SKM-1 treated with dmso at 0.1 percent for 144 hours (cell line): ENCODE results near the gene UFL1.
"Not testable (repeated sequence)": the region's sequence is repeated elsewhere in the genome, so short reads cannot be mapped to it uniquely, and the experiment has no call there.

ENCODE experiments used
- DNase-seq: peaks from one replicate; lab custom pipeline; 2025; ENCODE audit not compliant: unreplicated experiment; lab: John Stamatoyannopoulos, UW

Gene UFL1

DNA sequence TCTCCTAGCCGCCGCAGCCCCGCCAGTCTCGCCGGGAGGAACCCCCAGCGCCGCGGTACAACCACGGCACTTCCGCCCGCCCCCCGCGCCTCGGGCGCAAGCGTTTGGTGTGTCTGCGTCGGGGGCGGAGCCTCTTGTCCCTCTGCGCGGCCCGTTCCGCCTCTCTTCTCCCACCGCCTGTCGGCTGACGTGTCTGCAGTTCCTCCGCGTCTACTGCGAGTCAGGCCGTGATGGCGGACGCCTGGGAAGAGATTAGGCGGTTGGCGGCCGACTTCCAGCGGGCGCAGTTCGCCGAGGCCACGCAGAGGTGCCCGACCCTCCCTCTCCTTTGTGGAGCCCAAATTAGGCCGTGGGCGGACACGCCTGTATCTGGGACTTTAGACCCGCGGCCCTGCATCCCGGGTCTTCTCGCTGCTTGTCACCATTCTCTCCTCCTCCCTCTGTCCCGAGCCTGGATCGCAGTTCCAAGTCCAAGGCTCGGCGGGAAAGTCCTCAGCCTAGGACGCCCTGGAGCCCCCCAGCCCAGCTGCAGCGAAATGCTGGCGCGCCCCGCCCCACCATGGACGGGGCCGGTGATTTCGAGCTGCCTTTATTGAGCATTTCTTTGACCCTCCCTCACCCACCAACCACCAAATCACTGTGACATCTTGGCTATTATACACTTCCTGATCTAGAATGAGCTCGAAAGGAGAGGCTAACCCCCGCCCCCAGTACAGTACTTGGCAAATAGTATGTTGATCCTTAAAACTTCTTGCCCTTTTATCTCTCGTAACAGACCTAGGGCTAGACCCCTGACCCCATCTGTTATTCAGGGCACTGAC is at the start of gene UFL1:
Gene UFL1 (plus strand): TSS at position 163 of the 821 bp plus-strand sequence. CDS start 68 bp downstream, at position 231.
- peak; percentile 93 for DNase-seq

DNA sequence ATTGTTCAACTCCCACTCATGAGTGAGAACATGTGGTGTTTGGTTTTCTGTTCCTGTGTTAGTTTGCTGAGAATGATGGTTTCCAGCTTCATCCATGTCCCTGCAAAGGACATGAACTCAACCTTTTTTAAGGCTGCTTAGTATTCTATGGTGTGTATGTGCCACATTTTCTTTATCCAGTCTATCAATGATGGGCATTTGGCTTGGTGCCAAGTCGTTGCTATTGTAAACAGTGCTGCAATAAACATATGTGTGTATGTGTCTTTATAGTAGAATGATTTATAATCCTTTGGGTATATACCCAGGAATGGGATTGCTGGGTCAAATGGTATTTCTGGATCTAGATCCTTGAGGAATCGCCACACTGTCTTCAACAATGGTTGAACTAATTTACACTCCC is 49.3 kb upstream of the UFL1 start:
- not testable (repeated sequence) for DNase-seq

DNA sequence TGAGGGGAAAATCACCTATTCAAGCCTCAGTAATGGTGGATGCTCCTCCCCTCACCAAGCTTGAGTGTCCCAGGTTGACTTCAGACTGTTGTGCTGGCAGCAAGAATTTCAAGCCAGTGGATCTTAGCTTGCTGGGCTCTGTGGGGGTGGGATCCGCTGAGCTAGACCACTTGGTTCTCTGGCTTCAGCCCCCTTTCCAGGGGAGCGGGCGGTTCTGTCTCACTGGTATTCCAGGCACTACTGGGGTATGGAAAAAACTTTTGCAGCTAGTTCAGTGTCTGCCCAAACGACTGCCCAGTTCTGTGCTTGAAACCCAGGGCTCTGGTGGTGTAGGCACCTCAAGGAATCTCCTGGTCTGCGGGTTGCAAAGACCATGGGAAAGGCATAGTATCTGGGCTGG is 42.9 kb upstream of the UFL1 start:
- DNase-seq = no peak

DNA sequence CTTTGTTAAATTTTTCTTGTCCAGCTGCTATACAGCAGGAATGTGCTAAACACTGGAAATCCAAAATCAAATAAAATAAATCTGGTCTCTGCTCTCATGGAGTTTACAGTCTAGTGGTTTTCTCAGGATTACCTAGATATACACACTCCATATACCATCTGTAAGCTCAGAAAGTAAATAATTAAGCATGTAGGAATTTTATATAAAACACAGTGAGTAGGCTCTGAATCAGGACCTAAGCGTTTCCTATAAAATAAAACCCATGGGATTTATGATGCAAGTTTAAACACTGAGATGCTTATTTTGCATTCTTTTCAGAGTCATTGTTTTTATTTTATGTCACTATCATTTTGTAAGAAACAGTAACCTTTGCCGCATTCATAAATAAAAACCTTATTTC is 29.7 kb upstream of the UFL1 start:
- DNase-seq = no peak

DNA sequence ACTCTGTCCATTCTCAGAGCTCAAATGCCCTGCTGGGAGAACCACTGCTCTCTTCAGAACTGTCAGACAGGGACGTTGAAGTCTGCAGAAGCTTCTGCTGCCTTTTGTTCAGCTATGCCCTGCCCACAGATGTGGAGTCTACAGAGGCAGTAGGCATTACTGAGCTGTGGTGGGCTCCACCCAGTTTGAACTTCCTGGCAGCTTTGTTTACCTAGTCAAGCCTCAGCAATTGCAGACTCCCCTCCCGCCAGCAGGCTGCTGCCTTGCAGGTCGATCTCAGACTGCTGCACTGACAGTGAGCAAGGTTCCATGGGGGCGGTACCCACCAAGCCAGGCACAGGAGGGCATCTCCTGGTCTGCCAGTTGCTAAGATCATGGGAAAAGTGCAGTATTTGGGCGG is 21.8 kb upstream of the UFL1 start:
- DNase-seq = no peak

DNA sequence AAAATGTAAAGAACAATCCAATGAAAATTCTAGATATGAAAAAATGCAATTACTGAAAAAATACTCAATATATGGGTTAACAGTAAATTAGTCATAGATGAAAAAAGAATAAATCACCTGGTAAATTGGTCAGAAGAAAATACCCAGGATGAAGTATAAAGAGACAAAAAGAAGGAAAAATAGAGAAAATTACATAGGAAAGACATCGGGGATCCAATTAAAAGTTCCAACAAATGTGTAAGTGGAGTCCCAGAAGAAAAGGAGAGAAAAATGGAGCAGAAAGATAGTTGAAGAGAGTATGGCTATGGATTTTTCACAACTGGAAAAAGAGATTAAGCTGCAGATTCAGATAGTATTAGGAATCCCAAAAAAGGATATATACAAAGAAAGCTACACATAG is 18.7 kb upstream of the UFL1 start:
- no peak for DNase-seq

DNA sequence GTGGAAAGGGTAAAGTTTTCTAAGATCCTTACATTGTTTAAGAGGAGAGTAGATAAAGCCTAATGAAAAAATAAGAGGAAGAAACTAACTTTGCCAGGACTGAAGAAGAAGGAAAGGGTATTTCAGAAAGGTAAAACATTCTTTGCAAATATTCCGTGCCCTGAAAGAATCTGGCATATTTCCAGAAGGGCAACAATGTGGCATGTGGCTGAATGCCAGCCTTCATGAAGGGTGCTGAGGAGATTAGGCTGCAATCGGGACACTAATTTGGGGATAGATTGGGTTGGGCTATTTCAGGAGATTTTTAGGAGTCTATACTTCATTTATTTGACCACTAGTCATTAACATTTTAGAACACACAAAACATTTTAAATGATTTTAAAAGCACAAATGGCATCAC is 16.2 kb upstream of the UFL1 start:
- DNase-seq = no peak

DNA sequence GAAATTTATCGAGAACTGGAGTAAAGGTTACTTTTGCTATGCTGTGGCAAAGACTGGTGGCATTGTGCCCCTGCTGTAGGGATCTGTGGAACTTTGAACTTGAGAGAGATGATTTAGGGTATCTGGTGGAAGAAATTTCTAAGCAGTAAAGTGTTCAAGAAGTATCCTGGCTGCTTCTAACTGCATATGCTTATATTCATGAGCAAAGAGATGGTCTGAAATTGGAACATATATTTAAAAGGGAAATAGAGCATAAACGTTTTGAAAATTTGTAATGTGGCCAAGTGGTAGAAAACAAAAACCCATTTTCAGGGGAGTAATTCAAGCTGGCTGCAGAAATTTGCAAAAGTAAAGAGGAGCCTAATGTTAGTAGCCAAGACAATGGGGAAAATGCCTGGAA is 12.3 kb upstream of the UFL1 start:
- DNase-seq = no peak

DNA sequence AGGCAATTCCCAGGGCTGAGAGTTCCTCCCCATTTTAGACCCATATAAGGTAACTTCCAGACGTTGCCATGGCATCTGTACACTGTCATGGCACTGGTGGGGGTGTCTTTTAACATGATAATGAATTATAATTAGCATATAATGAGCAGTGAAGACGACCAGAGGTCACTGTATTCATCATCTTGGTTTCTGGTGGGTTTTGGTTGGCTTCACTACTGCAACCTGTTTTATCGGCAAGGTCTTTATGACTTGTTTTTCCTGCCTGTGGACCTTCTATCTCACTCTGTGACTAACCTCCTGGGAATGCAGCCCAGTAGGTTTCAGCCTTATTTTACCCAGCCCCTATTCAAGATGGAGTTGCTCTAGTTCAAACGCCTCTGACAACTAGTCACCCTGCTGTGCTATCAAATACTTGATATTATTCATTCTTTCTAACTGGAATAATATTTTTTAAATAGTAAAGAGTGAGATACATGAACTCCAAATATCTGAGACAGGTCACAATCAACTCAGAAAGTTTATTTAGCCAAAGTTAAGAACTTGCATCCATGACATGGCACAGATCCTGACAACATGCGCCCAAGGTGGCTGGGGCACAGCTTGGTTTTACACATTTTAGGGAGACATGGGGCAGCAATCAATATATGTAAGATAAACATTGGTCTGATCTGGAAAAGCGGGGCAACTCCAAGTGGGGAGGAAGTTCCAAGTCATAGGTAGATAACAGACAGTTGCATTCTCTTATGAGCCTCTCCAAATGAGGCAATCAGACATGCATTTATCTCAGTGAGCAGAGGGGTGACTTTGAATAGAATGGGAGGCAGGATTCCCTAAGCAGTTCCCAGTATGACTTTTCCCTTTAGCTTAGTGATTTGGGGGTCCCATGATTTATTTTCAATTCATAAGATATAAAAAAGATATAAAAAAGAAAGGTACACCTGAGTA is 1.2 kb upstream of the UFL1 start:
- no peak for DNase-seq

DNA sequence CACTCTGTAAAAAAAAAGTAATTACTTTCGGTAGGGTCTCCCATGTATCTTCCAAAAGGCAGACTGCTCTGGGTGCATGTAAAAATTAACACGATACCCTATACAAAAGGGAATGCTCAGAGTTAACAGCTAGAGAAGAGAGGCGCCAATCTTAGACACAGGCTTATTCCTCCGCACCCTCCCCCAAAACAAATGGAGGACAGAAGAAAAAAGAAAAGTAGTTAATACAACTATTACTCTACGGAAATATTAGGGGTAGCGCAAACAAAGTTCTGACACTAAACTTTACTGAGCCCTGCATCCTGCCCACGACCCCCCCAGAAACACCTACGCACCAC is 331 bp upstream of the UFL1 start:
- DNase-seq = no peak

DNA sequence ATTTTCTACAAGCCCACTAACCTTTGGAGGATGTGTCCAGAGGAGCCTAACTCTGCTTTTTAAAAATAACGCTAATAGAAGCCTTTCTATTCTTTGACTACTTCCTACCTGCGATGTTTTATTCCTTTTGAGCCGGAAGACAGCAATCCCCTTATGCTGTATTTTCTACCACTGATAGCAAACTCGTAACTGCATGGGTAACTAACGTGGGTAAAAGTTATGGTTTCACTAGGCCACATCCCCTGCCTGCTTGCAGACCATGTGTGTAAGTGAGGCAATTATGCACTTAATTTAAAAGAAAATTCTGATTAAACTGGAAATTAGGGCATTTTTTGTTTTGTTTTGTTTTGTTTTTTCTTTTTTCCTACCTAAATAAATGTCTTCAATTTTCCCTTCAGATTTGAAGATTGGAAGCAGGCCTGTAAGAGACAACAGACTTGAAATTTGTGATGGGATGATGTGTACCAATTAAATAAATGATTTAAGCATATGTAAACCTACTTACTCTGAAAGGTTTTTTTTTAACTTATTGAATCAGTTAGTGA is 931 bp downstream of the UFL1 start:
- DNase-seq = no peak

DNA sequence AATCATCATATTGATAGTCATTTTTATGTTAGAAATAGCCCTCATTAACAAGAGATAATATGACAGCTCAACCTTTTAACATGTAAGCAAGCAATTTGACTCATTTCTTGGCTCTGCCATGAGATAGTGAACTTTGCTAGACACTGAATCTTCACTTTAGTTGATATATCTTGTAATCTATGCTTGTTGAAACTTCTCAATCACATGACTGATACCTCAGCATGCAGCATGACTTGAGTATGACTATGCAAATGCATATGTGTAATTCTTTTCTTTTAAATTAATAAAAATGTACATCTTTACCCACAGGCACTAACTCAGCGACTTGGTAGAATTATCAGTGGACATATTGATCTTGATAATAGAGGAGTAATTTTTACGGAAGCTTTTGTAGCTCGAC is 6.6 kb downstream of the UFL1 start:
- DNase-seq = no peak

DNA sequence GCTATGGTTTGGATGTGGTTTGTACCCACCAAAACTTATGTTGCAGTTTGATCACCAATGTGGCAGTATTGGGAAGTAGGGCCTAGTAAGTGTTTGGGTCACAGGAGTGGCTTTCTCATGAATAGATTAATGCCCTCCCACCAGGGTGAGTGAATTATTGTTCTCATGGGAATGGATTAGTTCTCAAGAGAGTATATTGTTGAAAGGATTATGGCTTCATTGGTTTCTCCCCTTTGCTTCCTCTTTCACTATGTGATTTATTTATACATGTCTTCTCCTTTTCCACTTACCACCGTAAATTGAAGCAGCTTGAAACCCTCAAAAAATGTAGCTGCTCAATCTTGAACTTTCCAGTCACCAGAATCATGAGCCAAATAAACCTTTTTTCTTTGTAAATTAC is 10.8 kb downstream of the UFL1 start:
- DNase-seq = no peak

DNA sequence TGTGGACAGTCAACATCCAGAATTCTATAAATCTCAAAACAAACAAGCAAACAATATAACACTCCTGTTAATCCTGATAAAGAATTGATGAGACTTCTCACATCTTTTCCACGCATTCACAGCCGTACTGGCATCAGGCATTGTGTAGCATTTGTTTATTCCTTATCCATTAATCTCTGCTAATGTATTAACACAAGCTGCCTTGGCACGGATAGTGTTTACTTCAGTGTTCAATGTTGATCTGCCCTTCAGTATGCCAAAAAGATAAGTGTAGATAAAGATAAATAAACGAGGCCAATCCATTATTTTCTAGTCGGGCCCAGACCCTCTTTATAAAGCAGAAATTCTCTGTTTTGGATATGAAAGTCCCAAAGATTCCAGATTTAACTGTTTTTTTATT is 16.1 kb downstream of the UFL1 start:
- no peak for DNase-seq

DNA sequence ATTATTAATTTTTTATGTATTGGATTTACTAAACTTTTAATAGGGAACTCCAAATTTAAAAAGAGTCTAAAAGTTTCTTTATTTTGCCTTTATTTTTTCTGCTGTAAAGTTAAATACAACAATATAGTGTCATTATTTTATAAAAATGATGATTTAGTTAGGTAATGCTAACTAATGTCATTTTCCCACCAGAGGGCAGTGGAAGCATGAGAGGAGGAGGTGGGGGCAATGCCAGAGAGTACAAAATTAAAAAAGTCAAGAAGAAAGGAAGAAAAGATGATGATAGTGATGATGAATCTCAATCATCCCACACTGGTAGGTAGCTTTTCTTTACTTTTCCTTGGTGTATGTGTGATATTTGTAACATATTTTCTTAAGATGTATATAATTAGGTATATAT is 21.1 kb downstream of the UFL1 start:
- DNase-seq = no peak

DNA sequence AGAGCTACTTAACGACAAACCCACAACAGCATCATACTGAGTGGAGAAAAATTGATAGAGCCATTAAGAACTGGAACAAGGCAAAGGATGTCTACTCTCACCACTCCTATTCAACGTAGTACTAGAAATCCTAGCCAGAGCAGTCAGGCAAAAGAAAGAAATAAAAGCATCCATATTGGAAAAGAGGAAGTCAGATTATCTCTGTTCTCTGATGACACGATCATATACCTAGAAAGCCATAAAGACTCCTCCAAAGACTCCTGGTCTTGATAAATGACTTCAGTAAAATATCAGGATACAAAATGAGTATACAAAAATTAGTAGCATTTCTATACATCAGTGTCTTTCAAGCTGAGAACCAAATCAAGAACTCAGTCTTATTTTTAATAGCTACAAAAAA is 24.3 kb downstream of the UFL1 start:
- no peak for DNase-seq

DNA sequence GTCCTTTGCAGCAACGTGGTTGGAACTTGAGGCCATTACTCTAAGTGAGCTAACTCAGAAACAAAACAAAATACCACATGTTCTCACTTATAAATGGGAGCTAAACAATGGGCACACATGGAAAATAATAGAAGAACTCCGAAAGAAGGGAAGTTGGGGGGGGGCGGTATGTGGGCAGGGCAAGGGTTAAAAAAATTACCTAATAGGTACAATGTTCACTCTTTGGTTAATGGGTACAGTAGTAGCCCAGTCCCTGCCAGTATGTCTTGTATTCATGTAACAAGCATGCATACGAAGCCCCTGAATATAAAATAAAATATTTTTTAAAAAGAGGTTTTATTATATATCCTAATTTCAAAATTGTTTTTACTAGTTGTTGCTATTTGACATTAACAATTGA is 26.0 kb downstream of the UFL1 start:
- no peak for DNase-seq

DNA sequence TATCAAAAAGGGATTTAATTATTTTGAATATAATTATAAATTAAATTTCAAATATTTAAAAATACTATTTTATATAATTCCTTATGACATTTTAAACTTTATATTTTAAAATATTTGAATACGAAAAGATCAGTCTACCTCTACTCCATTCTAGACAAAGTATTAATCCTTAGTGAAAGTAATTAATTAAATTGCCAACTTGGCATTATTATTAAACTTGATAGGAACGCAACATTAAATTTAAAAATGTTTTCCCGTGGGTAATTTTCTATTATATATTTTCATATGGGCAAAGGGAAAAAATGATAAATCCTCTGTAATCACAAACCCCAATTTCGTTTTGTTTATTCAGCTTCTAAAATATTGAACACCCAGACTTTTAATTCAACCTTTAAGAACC is 33.0 kb downstream of the UFL1 start:
- DNase-seq = no peak

DNA sequence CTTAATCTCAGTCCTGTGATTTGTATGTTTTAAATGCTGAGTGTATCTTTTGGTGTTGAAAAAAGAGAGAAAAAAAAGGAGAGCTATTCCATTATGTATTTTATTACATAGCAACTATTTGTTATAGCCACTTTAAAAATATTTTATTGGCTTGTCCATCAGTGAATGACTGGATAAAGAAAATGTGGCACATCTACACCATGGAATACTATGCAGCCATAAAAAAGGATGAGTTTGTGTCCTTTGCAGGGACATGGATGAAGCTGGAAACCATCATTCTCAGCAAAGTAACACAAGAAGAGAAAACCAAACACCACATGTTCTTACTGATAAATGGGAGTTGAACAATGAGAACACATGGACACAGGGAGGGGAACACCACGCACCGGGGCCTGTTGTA is 38.1 kb downstream of the UFL1 start:
- DNase-seq = not testable (repeated sequence)

DNA sequence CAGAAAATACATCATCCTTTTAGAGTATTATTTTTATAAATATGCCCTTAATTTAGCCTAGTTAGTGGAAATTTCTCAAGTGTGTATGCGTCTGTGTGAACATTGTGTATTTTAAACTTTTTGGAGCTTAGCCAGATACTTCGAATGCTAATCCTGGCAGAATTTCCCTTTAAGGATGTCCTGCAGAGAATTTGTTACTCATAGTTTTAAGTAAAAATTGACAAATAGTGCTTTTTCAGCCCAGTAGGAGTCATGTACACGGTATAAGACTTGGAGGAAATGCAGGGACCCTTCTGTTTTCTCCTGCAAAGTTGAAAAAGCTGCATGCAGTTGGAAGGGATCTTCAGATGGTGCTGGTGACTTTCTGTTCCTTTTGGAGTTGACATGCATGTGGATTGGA is 41.3 kb downstream of the UFL1 start, which contains the start of gene FHL5:
Gene FHL5 (plus strand): TSS at position 243 of the 400 bp plus-strand sequence. CDS start 40,486 bp downstream, outside the sequence.
- no peak for DNase-seq

DNA sequence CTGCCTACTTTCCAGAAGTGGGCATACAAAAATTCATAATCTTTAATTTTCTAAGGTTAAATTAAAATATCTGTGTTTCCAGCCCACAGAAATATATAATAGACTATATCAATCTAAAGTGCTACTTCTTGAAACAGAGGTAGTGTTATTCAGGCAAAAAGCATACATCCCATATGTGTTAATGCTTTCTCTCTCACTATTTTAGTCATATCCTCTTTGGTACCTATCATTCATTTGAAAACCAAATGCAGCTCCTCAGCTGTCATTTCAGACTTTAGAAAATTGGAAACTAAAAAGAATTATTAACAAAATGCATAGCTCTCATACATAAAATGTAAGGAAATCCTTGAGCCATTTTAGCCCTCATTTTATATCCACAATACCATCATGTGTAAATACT is 42.2 kb downstream of the UFL1 start:
- no peak for DNase-seq

DNA sequence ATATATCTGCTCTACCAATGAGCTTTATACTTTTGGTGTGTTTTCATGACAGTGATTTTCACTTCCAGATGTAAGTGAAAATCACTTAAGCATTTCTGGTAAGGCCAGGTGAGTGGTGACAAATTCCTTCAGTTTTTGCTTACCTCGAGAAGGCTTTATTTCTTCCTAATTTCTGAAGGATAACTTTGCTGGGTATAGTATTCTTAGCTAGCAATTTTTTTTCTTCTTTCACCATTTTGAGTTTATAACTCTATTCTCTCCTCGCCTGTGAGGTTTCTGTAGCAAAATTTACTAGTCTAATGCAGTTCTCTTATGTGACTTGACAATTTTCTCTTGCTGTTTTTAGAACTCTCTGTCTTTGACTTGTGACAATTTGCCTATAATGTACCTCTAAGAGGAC is 48.4 kb downstream of the UFL1 start:
- no peak for DNase-seq
